Stomach (tissue), 4 donors: ENCODE data around the gene RAB8A.

Experiments
- CTCF ChIP-seq, 7 experiments: fragments of 450-650 bp in 4 of 7; fragments of 200-600 bp in 3 of 7; sonication (generic) in 3 of 7; IDR thresholded peaks; one replicate each; pipeline ENCODE4 v1.5.1; 2016 to 2019; ENCODE audit warnings: antibody characterized with exemption in 7 of 7, control low read depth in 2 of 7, mild to moderate bottlenecking in 1 of 7
- POLR2A ChIP-seq, 4 donors: fragments of 450-650 bp; IDR thresholded peaks; one replicate each; pipeline ENCODE4 v1.6.1; 2016; ENCODE audit warnings: antibody characterized with exemption in 4 of 4, control low read depth in 2 of 4, mild to moderate bottlenecking in 1 of 4, moderate library complexity in 1 of 4

- TF ChIP-seq POLR2A (IDR thresholded peaks at IDR 0.05): no peak
- TF ChIP-seq CTCF (IDR thresholded peaks at IDR 0.05): no peak
These were observed 22.1 kb downstream of the RAB8A start for GRCh38 chr19:16133818-16134217.
